K562 (cell line): Measurements from ENCODE around the gene ZFR2. TPM values are rescaled to one million over a fixed set of nuclear protein-coding genes. Genes with fewer than 3 reads are reported as not detected.

Experiments
- ATAC-seq: fragments of 200-7000 bp; cut with Tn5 transposase; 3 replicates; pipeline ENCODE4 v1.9.1; 2020; ENCODE audit warnings: moderate library complexity
- BruUV-seq: library from RNA; stranded (reverse); fragments of 400-500 nt; replicated peaks from 2 replicates; lab custom pipeline; 2021; lab: Mats Ljungman, UMichigan
- CTCF ChIA-PET: fragments of 300-600 bp; formaldehyde crosslinking; extraction: SDS; loops from one replicate; lab custom pipeline; 2021; ENCODE audit warnings: low intra/inter-chr PET ratio; lab: Yijun Ruan, JAX
- POLR2A ChIA-PET: fragments of 300-600, 350-650 bp; sonication (Branson Sonifier 250); formaldehyde crosslinking; extraction: SDS; loops from one replicate; lab custom pipeline; 2021; ENCODE audit warnings: antibody characterized with exemption, inconsistent platforms; lab: Yijun Ruan, JAX
- DNase-seq, 4 experiments: peaks; one replicate each; pipeline versions ENCODE4 v3.0.0 to v3.0.0-alpha.2; 2011 to 2018; ENCODE audit warnings: low spot score in 3 of 4, mixed read lengths in 3 of 4; ENCODE audit errors: extremely low read depth in 1 of 4
- FAIRE-seq: peaks from 2 replicates; lab custom pipeline; 2011; peaks lifted over from hg19 to GRCh38; lab: Jason Lieb, UNC
- H2AFZ ChIP-seq: 2 replicates; pipeline ENCODE4 v1.6.0; 2011; ENCODE audit warnings: low read depth, low read length, control low read depth, inconsistent platforms
- H3K27ac ChIP-seq: fragments of 200-600 bp; 3 replicates; pipeline ENCODE4 v1.8.0; 2011; ENCODE audit warnings: low read depth, mild to moderate bottlenecking, control low read depth, inconsistent platforms, low read length, moderate library complexity, mixed read lengths; ENCODE audit errors: extremely low read depth
- H3K27me3 ChIP-seq, 2 experiments: fragments of 300-600 bp in 1 of 2; 2 replicates in 1 of 2; 3 replicates in 1 of 2; pipeline versions ENCODE4 v1.6.0 to v1.8.0; 2011; ENCODE audit warnings: inconsistent platforms in 2 of 2, low read length in 2 of 2, mild to moderate bottlenecking in 1 of 2, mixed read lengths in 1 of 2, moderate library complexity in 1 of 2; ENCODE audit not compliant: control insufficient read depth in 2 of 2, insufficient read depth in 2 of 2
- H3K36me3 ChIP-seq: fragments of 300-600 bp; 3 replicates; pipeline ENCODE4 v1.8.0; 2011; ENCODE audit warnings: mild to moderate bottlenecking, low read length, inconsistent platforms; ENCODE audit not compliant: control insufficient read depth, insufficient read depth
- H3K4me1 ChIP-seq, 2 experiments: fragments of 200-600 bp in 1 of 2; replicated peaks in 1 of 2; 2 replicates in 1 of 2; 3 replicates in 1 of 2; pipeline versions ENCODE4 v1.5.1 to v1.8.0; 2011; ENCODE audit warnings: inconsistent platforms in 2 of 2, low read length in 2 of 2, mild to moderate bottlenecking in 1 of 2, mixed read lengths in 1 of 2, moderate library complexity in 1 of 2; ENCODE audit not compliant: control insufficient read depth in 2 of 2, insufficient read depth in 2 of 2
- H3K4me2 ChIP-seq: 2 replicates; pipeline ENCODE4 v1.6.1; 2011; ENCODE audit warnings: low read length, control low read depth, inconsistent platforms, mixed read lengths; ENCODE audit not compliant: insufficient read depth
- H3K4me3 ChIP-seq: fragments of 200-600 bp; sonication (generic), shearing (Covaris generic); 2 replicates; pipeline ENCODE4 v1.5.1; 2016; ENCODE audit warnings: control low read depth, inconsistent platforms
- H3K79me2 ChIP-seq: fragments of 200-600 bp; 3 replicates; pipeline ENCODE4 v1.8.0; 2011; ENCODE audit warnings: low read length, inconsistent platforms; ENCODE audit not compliant: control insufficient read depth, insufficient read depth
- H3K9ac ChIP-seq, 2 experiments: 2 replicates each; pipeline versions ENCODE4 v1.6.0 to v1.6.1; 2011; ENCODE audit warnings: low read depth in 2 of 2, low read length in 2 of 2, control low read depth in 1 of 2, inconsistent platforms in 1 of 2, mild to moderate bottlenecking in 1 of 2, mixed read lengths in 1 of 2; ENCODE audit not compliant: insufficient read depth in 1 of 2
- H3K9me1 ChIP-seq: one replicate; pipeline ENCODE4 v1.6.0; 2011; ENCODE audit warnings: inconsistent platforms, mild to moderate bottlenecking, low read length, moderate library complexity; ENCODE audit not compliant: control insufficient read depth, insufficient read depth
- H3K9me3 ChIP-seq: replicated peaks from 2 replicates; pipeline ENCODE4 v1.5.1; 2011; ENCODE audit warnings: low read depth, low read length, inconsistent platforms; ENCODE audit not compliant: control insufficient read depth, insufficient read depth
- H4K20me1 ChIP-seq: replicated peaks from 2 replicates; pipeline ENCODE4 v1.6.1; 2011; ENCODE audit warnings: low read length, inconsistent platforms, mixed read lengths; ENCODE audit not compliant: control insufficient read depth, insufficient read depth
- CC2D1A ChIP-seq: fragments of 450-650 bp; IDR thresholded peaks from 2 replicates; pipeline ENCODE4 v1.6.1; 2017; ENCODE audit warnings: mild to moderate bottlenecking
- DMBX1 ChIP-seq: fragments of 250-450 bp; sonication (Bioruptor Pico); IDR thresholded peaks from 2 replicates; pipeline ENCODE4 v1.8.0; 2022; ENCODE audit warnings: inconsistent platforms, mild to moderate bottlenecking, moderate library complexity, borderline replicate concordance
- DNMT1 ChIP-seq: fragments of 450-650 bp; IDR thresholded peaks from 2 replicates; pipeline ENCODE4 v1.6.1; 2016; ENCODE audit warnings: antibody characterized with exemption, mild to moderate bottlenecking
- FOXK1 ChIP-seq: sonication (generic); formaldehyde crosslinking; IDR thresholded peaks from 2 replicates; pipeline ENCODE4 v1.8.0; 2022; ENCODE audit warnings: missing genetic modification reagents, mild to moderate bottlenecking, borderline replicate concordance
- HOXB6 ChIP-seq: fragments of 250-450 bp; sonication (Bioruptor Pico); IDR thresholded peaks from 2 replicates; pipeline ENCODE4 v1.5.1; 2022; ENCODE audit warnings: mild to moderate bottlenecking, borderline replicate concordance
- OTX1 ChIP-seq: fragments of 450-650 bp; formaldehyde crosslinking; IDR thresholded peaks from 2 replicates; pipeline ENCODE4 v1.4.0; 2022; ENCODE audit warnings: mild to moderate bottlenecking
- RHOXF2B ChIP-seq: fragments of 250-450 bp; sonication (Bioruptor Pico); conservative IDR thresholded peaks from 2 replicates; pipeline ENCODE4 v1.5.1; 2021
- SMARCA4 ChIP-seq: fragments of 450-650 bp; IDR thresholded peaks from 2 replicates; pipeline ENCODE4 v1.6.1; 2016
- XRCC4 ChIP-seq: IDR thresholded peaks from one replicate; pipeline ENCODE4 v1.6.1; 2011; ENCODE audit not compliant: insufficient read depth, insufficient read length; ENCODE audit errors: extremely low read depth
- WGBS: fragments of 100-300 bp; shearing (Covaris generic); methylation state at CpG from one replicate; pipeline ENCODE4 v1.1.6; 2016; ENCODE audit warnings: low coverage, mixed read lengths; ENCODE audit not compliant: insufficient coverage; ENCODE audit errors: missing lambda C conversion rate; 5-methylcytosine and 5-hydroxymethylcytosine counted together
- in situ Hi-C: fragments of 300-500 bp; cut with MboI; formaldehyde crosslinking; loops from 4 replicates; pipeline ENCODE4 v1.15.0; 2018; ENCODE audit warnings: inconsistent platforms, mixed read lengths
- intact Hi-C: fragments of 100-400 bp; cut with micrococcal nuclease; formaldehyde crosslinking; loops from 2 replicates; pipeline ENCODE4 v1.14.2; 2022
- polyA plus RNA-seq, 8 experiments: library from polyadenylated mRNA; depleted of rRNA in 4 of 8; stranded (reverse) in 5 of 8; unstranded in 3 of 8; fragments of >200 nt; fragmentation: Nextera tagmentation in 2 of 8; fragmentation: Illumina TruSeq in 1 of 8; extraction: Ambion mirVana in 2 of 8; extraction: Trizol in 1 of 8; gene quantifications; 2 replicates each; pipeline versions ENCODE4 v1.2.1 to v1.2.3, GENCODE V29; 2011 to 2014; ENCODE audit warnings: inconsistent platforms in 1 of 8, missing spikeins in 1 of 8
- total RNA-seq, 7 experiments: library from RNA; depleted of rRNA in 6 of 7; stranded (reverse); fragments of >200 nt in 6 of 7; fragmentation: Illumina TruSeq in 2 of 7; extraction: Trizol in 2 of 7; gene quantifications; 2 replicates each; pipeline versions ENCODE4 v1.2.1 to v1.2.3, GENCODE V29; 2011 to 2021; ENCODE audit warnings: low replicate concordance in 1 of 7

The ZFR2 gene
- total and polyA plus RNA-seq, 9 of the 15 experiments (the other 6 are each of a cell fraction or from before 2014, with no cell fraction given) = 0.03 to 0.59 (median 0.07) TPM; not detected in 6

DNA sequence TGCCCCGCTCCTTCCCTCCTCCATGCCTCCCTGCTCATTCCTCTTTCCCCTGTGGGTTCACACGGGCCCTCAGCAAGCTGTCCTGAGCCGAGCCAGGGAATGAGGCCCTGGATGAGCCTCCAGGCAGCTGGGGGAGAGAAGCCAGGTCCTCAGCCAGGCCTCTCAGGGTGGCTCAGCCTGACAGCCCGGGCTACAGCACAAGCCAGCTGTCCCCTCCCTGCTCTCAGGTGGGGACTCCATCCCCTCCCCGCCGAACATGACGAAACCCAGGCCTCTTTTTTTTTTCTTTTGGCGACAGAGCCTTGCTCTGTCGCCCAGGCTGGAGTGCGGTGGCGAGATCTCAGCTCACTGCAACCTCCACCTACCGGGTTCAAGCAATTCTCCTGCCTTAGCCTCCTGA is 42.7 kb downstream of the ZFR2 start:
- H2AFZ ChIP-seq = peak overlapping the region; percentile 57; the same call in 1 of the 2 replicates
- H3K9me1 ChIP-seq = no peaks in the 10 kb centered on the region
- no peak overlapping the region for H3K27ac ChIP-seq
- DNase-seq (no peak), ATAC-seq (no peak), FAIRE-seq (no peak)
- WGBS = 35% methylated on average over 7 of the region's 12 CpGs
- peaks cover 5 to 6% of the 10 kb centered on the region in 2 experiments; a peak in 2 of 5 replicates for H3K27me3 ChIP-seq
- TF ChIP-seq XRCC4 (no peak), DMBX1 (CRISPR knock-in tag) (no peak), RHOXF2B (CRISPR knock-in tag) (no peak), CC2D1A (no peak), DNMT1 (no peak), FOXK1 (no peak), HOXB6 (no peak), OTX1 (no peak), SMARCA4 (no peak)
- no peaks in the 10 kb centered on the region for H3K36me3 ChIP-seq
- H3K79me2 ChIP-seq = no peaks in the 10 kb centered on the region
- peak overlapping the region in 1 of 2 experiments; percentile 64; a peak in 2 of 4 replicates for H3K9ac ChIP-seq
- POLR2A ChIA-PET = interaction anchor here (0.7 kb wide), 2 partner anchors 97 to 160 kb away, joined by 3 to 4 read pairs; no protein-coding TSS in a partner anchor
- H3K4me3 ChIP-seq = no peak overlapping the region
- no TSS peak for BruUV-seq
- CTCF ChIA-PET = no interaction called here
- H3K9me3 ChIP-seq = no peaks in the 10 kb centered on the region
- peaks cover 12 to 47% of the 10 kb centered on the region in 2 experiments; a peak in 4 of 5 replicates for H3K4me1 ChIP-seq
- intact Hi-C loops = no loop called here
- H3K4me2 ChIP-seq = no peak overlapping the region
- no peaks in the 10 kb centered on the region for H4K20me1 ChIP-seq
- in situ Hi-C loops = no loop called here
